Measurements from ENCODE around the gene TLE3. TPM values are rescaled to one million over a fixed set of nuclear protein-coding genes. Genes with fewer than 3 reads are reported as not detected.

TLE3 gene
- total and polyA plus RNA-seq, 2 of the 4 experiments (the other 2 are of a cell fraction), result 6.5 to 16.3 TPM

GRCh38 chr15:70141376-70142071 is 43.8 kb upstream of the TLE3 start:
- H4K91ac ChIP-seq (ENCODE audit: insufficient read depth, low read depth, low read length), result no peak overlapping the region
- no TSS peak for BruUV-seq (replicated peaks)
- peaks cover 33% of the 10 kb centered on the region for H3K27me3 ChIP-seq (ENCODE audit: control insufficient read depth, insufficient read depth, low read length)
- no peak overlapping the region for H2AK9ac ChIP-seq (replicated peaks; ENCODE audit: low read depth, low read length, poor library complexity)
- peak overlapping the region; percentile 67 for H3K4me2 ChIP-seq (ENCODE audit: low read depth, low read length)
- H3K9me1 ChIP-seq (ENCODE audit: insufficient read depth, low read length), result no peaks in the 10 kb centered on the region
- no peaks in the 10 kb centered on the region for H4K20me1 ChIP-seq (ENCODE audit: insufficient read depth, low read length)
- H3K36me3 ChIP-seq (ENCODE audit: control insufficient read depth, insufficient read depth, low read length), result no peaks in the 10 kb centered on the region
- H4K8ac ChIP-seq (ENCODE audit: low read depth in 2 of 2, low read length in 2 of 2), result peak overlapping the region in 1 of 2 experiments; percentile 58; a peak in 1 of 4 replicates
- H2BK5ac ChIP-seq (ENCODE audit: low read depth, low read length, poor library complexity, severe bottlenecking), result no peak overlapping the region
- H3K56ac ChIP-seq (ENCODE audit: extremely low read depth, insufficient read depth, low read length), result no peak overlapping the region
- peaks cover 10% of the 10 kb centered on the region; the same call in 1 of the 2 replicates for H3K4me1 ChIP-seq (ENCODE audit: control insufficient read depth, insufficient read depth, low read length)
- WGBS, 2 experiments (ENCODE audit: extremely low coverage in 2 of 2, insufficient read length in 1 of 2), result 83% methylated on average over 1 of the region's 10 CpGs; no CpG with 5 or more reads in 1 of the 2 experiments
- H3K9ac ChIP-seq (ENCODE audit: low read depth, low read length), result peak overlapping the region; percentile 24; the same call in 1 of the 2 replicates
- no peak for ATAC-seq (ENCODE audit: low read depth)
- dilution Hi-C loops (cut with HindIII; ENCODE audit: low sequenced_read_pairs, unreplicated experiment), result no loop called here
- H4K5ac ChIP-seq (ENCODE audit: low read depth, low read length), result peak overlapping the region; percentile 71; the same call in 1 of the 2 replicates
- H3K27ac ChIP-seq (ENCODE audit: insufficient read depth, low read length), result no peak overlapping the region
- no peak overlapping the region for H3K4ac ChIP-seq (ENCODE audit: low read depth, low read length)
- in situ Hi-C loops (cut with MboI; ENCODE audit: low sequenced_read_pairs), result no loop called here
- H2BK15ac ChIP-seq (ENCODE audit: low read depth, low read length), result no peak overlapping the region
- no peak overlapping the region for H3K4me3 ChIP-seq (ENCODE audit: insufficient read depth, low read depth, low read length)
- H2BK20ac ChIP-seq (ENCODE audit: low read depth, low read length), result no peak overlapping the region
- H3K18ac ChIP-seq (ENCODE audit: low read depth, low read length), result peak overlapping the region; percentile 18; the same call in 1 of the 2 replicates
- ChIA-PET CTCF (interaction anchor here (0.6 kb wide), 1 partner anchor 19 kb away, joined by 3 read pairs; no protein-coding TSS in a partner anchor), POLR2A (ENCODE audit: unreplicated experiment) (no interaction called here)
- no peak overlapping the region; the same call in 1 of the 2 replicates for H2BK120ac ChIP-seq (ENCODE audit: low read depth, low read length)
- no peak overlapping the region; the same call in 1 of the 2 replicates for H3K23ac ChIP-seq (ENCODE audit: low read depth, low read length)
- no peaks in the 10 kb centered on the region for H3K9me3 ChIP-seq (ENCODE audit: control insufficient read depth, insufficient read depth, low read length)
- H3K14ac ChIP-seq (replicated peaks; ENCODE audit: low read depth, low read length), result no peak overlapping the region
- intact Hi-C loops (cut with micrococcal nuclease), result no loop called here
- no peak for DNase-seq
- H3K79me1 ChIP-seq (ENCODE audit: low read depth in 1 of 2, low read length in 2 of 2), result no peaks in the 10 kb centered on the region
- no peak overlapping the region for H2AK5ac ChIP-seq (ENCODE audit: low read depth, low read length)
- peak overlapping the region; percentile 78 for H2AFZ ChIP-seq (replicated peaks; ENCODE audit: low read length, poor library complexity)
- TF ChIP-seq USF2 (IDR thresholded peaks at IDR 0.05; ENCODE audit: low read depth, low read length) (no peak), NFE2L2 (IDR thresholded peaks at IDR 0.05; ENCODE audit: low read depth, low read length) (no peak), MAZ (IDR thresholded peaks at IDR 0.05; ENCODE audit: borderline replicate concordance, low read depth, low read length) (no peak), BHLHE40 (IDR thresholded peaks at IDR 0.05; ENCODE audit: low read depth, low read length) (no peak), MAFK (IDR thresholded peaks at IDR 0.05; ENCODE audit: low read depth, low read length) (no peak), RFX5 (IDR thresholded peaks at IDR 0.05; ENCODE audit: low read depth, low read length) (no peak), RAD21 (IDR thresholded peaks at IDR 0.05; ENCODE audit: low read length) (no peak), CHD1 (IDR thresholded peaks at IDR 0.05; ENCODE audit: low read depth, low read length) (no peak), CTCF (conservative IDR thresholded peaks at IDR 0.05; ENCODE audit: low read depth, low read length) (no peak), RCOR1 (IDR thresholded peaks at IDR 0.05; ENCODE audit: insufficient replicate concordance, low read length) (no peak), FOS (IDR thresholded peaks at IDR 0.05; ENCODE audit: low read depth, low read length) (no peak), POLR2A (IDR thresholded peaks at IDR 0.05; ENCODE audit: low read depth, low read length) (no peak), MXI1 (IDR thresholded peaks at IDR 0.05; ENCODE audit: borderline replicate concordance, low read depth, low read length) (no peak), CEBPB (IDR thresholded peaks at IDR 0.05; ENCODE audit: low read depth, low read length) (no peak), ELK1 (IDR thresholded peaks at IDR 0.05; ENCODE audit: borderline replicate concordance, low read depth, low read length) (no peak)
